Ramos (cell line): ENCODE measurements around the gene NTF4.
"Not testable (repeated sequence)": the region's sequence is repeated elsewhere in the genome, so short reads cannot be mapped to it uniquely, and the experiment has no call there.

Experiments
- in situ Hi-C: fragments of 300-500 bp; cut with MboI; formaldehyde crosslinking; loops from one replicate; pipeline ENCODE4 v1.14.3; 2022; ENCODE audit warnings: low sequenced_read_pairs; ENCODE audit not compliant: unreplicated experiment

NTF4 gene

GRCh38 chr19:49058562-49058961, 6.1 kb downstream of the NTF4 start:
- in situ Hi-C loops, result no loop called here

GRCh38 chr19:49057636-49058234, 6.9 kb downstream of the NTF4 start, which contains the start of gene CGB7:
CGB7 (minus strand) TSS chr19:49057749; CDS start chr19:49055375, 2,374 bp downstream.
- in situ Hi-C loops, result no loop called here

- in situ Hi-C loops, result not testable (repeated sequence)
Measured at GRCh38 chr19:49056902-49057596, 7.6 kb downstream of the NTF4 start.

GRCh38 chr19:49056101-49056901, 8.3 kb downstream of the NTF4 start:
- in situ Hi-C loops, result no loop called here

GRCh38 chr19:49050376-49051033, 14.1 kb downstream of the NTF4 start:
- in situ Hi-C loops, result not testable (repeated sequence)

- in situ Hi-C loops, result not testable (repeated sequence)
Measured at GRCh38 chr19:49049834-49050233, 14.8 kb downstream of the NTF4 start.

- in situ Hi-C loops, result not testable (repeated sequence)
Measured at GRCh38 chr19:49049011-49049410, 15.6 kb downstream of the NTF4 start, which contains the start of gene CGB8. CGB8 (minus strand) TSS chr19:49049111; CDS start chr19:49048739, 372 bp downstream.

GRCh38 chr19:49043548-49043947, 21.1 kb downstream of the NTF4 start, which contains the start of gene CGB5:
CGB5 (plus strand) TSS chr19:49043848; CDS start chr19:49044210, 362 bp downstream.
- in situ Hi-C loops, result not testable (repeated sequence)

- in situ Hi-C loops, result not testable (repeated sequence)
Measured at GRCh38 chr19:49042666-49043065, 22.0 kb downstream of the NTF4 start.

- in situ Hi-C loops, result no loop called here
Measured at GRCh38 chr19:49042177-49042576, 22.4 kb downstream of the NTF4 start.

- in situ Hi-C loops, result not testable (repeated sequence)
Measured at GRCh38 chr19:49039736-49040135, 24.9 kb downstream of the NTF4 start.

GRCh38 chr19:49038557-49039276, 25.9 kb downstream of the NTF4 start:
- in situ Hi-C loops, result not testable (repeated sequence)

- in situ Hi-C loops, result not testable (repeated sequence)
Measured at GRCh38 chr19:49038111-49038510, 26.5 kb downstream of the NTF4 start.

GRCh38 chr19:49036815-49037214, 27.8 kb downstream of the NTF4 start, which contains the start of gene CGB1:
CGB1 (minus strand) TSS chr19:49036895; CDS start chr19:49036711, 184 bp downstream.
- in situ Hi-C loops, result not testable (repeated sequence)

GRCh38 chr19:49031642-49032301, 32.8 kb downstream of the NTF4 start, which contains the start of gene CGB2:
CGB2 (plus strand) TSS chr19:49031890; CDS start chr19:49032096, 206 bp downstream.
- in situ Hi-C loops, result not testable (repeated sequence)

- in situ Hi-C loops, result not testable (repeated sequence)
Measured at GRCh38 chr19:49030323-49030722, 34.3 kb downstream of the NTF4 start.

- in situ Hi-C loops, result not testable (repeated sequence)
Measured at GRCh38 chr19:49029749-49030148, 34.9 kb downstream of the NTF4 start.

- in situ Hi-C loops, result not testable (repeated sequence)
Measured at GRCh38 chr19:49028686-49029085, 35.9 kb downstream of the NTF4 start.

- in situ Hi-C loops, result not testable (repeated sequence)
Measured at GRCh38 chr19:49025599-49025998, 39.0 kb downstream of the NTF4 start.
